ENCODE results near the gene RTEL1. TPM values are rescaled to one million over a fixed set of nuclear protein-coding genes. Genes with fewer than 3 reads are reported as not detected.
A peak's percentile ranks its signal among the peaks of the same experiment; 100 is the strongest.
"Not testable (repeated sequence)": the region's sequence is repeated elsewhere in the genome, so short reads cannot be mapped to it uniquely, and the experiment has no call there.

Gene RTEL1, protein sequence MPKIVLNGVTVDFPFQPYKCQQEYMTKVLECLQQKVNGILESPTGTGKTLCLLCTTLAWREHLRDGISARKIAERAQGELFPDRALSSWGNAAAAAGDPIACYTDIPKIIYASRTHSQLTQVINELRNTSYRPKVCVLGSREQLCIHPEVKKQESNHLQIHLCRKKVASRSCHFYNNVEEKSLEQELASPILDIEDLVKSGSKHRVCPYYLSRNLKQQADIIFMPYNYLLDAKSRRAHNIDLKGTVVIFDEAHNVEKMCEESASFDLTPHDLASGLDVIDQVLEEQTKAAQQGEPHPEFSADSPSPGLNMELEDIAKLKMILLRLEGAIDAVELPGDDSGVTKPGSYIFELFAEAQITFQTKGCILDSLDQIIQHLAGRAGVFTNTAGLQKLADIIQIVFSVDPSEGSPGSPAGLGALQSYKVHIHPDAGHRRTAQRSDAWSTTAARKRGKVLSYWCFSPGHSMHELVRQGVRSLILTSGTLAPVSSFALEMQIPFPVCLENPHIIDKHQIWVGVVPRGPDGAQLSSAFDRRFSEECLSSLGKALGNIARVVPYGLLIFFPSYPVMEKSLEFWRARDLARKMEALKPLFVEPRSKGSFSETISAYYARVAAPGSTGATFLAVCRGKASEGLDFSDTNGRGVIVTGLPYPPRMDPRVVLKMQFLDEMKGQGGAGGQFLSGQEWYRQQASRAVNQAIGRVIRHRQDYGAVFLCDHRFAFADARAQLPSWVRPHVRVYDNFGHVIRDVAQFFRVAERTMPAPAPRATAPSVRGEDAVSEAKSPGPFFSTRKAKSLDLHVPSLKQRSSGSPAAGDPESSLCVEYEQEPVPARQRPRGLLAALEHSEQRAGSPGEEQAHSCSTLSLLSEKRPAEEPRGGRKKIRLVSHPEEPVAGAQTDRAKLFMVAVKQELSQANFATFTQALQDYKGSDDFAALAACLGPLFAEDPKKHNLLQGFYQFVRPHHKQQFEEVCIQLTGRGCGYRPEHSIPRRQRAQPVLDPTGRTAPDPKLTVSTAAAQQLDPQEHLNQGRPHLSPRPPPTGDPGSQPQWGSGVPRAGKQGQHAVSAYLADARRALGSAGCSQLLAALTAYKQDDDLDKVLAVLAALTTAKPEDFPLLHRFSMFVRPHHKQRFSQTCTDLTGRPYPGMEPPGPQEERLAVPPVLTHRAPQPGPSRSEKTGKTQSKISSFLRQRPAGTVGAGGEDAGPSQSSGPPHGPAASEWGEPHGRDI (N-terminal part only)
- polyA plus RNA-seq (ENCODE audit: insufficient read length), result 19.8 TPM
- long read RNA-seq, donor 1, result 0 reads
- long read RNA-seq, donor 2, result 0 reads
- long read RNA-seq, donor 3, result 0 reads
- long read RNA-seq, donor 4, result 0 reads
- long read RNA-seq, donor 5, result 0 reads
- long read RNA-seq, donor 6, result 0 reads
- long read RNA-seq, donor 7, full-length matches to known transcripts, result 1 of 1 reads
- long read RNA-seq, donor 7, partial matches to known transcripts, result 0 of 1 reads
- long read RNA-seq, donor 7, other reads (novel, unspliced or antisense), result 0 of 1 reads
- long read RNA-seq, donor 8, result 0 reads

DNA sequence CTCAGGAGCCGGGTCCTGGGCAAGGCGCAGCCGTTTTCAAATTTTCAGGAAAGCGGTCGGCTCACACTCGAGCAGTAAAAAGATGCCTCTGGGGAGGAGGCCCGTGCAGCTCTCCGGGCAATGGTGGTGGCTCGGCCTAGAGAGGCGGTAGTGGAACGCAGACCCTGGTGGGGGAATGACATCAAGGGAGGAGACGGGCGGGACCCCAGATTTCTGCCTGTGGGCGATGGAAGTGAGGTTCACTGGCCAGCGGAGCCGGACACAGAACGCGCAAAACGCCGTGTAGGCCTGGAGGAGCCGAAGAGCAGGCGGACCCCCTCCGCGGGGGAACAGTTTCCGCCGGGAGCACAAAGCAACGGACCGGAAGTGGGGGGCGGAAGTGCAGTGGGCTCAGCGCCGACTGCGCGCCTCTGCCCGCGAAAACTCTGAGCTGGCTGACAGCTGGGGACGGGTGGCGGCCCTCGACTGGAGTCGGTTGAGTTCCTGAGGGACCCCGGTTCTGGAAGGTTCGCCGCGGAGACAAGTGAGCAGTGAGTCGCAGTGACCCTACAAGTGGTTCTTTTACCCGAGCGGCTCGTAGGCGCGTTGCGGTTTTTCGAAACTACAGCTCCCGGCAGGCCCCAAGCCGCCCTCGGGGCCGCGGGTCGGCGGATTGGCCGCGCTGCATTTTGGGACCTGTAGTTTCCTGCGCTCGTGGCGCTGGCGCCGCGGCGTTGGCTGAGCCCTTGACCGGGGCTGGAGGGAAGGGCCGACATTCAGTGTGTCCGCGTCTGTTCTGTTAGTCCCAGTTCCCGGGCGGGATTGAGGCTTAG lies at the start of gene RTEL1:
Gene RTEL1, plus strand, starts transcription at position 376 of the 812 bp plus-strand sequence. CDS start 1,091 bp downstream, outside the sequence.
- peak; percentile 92 for DNase-seq

DNA sequence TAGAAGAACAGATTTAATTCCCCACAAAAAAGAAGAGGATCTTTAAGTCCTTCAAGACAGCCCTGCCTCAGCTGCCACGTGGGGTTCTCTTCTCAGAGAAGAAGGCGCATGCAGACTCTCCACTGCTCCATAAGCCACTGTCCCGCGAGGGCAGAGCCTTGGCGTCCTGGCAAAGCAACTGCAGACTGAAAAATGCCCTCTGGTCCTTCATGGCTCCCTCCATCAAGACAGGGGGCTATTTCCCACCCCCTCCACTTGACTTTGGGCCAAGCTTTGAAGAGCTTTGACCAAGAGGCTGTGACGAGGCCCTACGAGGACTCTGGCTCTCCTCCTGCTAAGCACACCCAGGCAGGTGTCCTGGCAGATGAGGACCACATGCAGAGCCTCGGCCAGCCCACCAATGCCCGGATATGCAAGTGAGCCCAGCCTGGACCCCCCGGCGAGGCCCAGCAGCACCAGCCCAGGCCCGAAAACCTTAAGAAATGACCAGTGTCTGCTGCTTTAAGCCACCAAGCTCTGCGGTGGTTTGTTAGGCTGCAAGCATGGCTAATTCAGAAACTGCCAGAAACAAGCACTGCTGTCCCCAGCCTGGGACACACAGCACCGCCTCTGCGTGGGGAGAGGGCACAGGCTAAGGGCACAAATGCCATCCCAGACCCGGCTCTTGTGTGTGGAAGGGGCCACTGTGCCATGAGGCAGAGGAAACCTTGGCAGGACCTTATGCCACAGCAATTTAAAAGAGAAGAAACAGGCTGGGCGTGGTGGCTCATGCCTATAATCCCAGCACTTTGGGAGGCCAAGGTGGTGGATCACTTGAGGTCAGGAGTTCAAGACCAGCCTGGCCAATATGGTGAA lies 47.3 kb upstream of the RTEL1 start:
- no peak for DNase-seq

DNA sequence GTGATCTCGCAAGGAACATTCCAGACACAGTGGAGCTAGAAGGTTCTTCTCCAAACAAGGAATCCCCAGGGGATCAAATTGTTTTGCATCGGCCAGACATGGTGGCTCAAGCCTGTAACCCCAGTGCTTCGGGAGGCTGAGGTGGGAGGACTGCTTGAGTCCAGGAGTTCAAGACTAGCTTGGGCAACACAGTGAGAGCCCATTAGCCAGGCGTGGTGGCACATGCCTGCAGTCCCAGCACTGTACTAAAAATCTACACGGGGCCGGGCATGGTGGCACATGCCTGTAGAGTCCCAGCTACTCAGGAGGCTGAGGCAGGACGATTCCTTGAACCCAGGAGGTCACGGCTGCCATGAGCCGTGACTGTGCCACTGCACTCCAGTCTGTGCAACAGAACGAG lies 46.5 kb upstream of the RTEL1 start:
- DNase-seq, result no peak

DNA sequence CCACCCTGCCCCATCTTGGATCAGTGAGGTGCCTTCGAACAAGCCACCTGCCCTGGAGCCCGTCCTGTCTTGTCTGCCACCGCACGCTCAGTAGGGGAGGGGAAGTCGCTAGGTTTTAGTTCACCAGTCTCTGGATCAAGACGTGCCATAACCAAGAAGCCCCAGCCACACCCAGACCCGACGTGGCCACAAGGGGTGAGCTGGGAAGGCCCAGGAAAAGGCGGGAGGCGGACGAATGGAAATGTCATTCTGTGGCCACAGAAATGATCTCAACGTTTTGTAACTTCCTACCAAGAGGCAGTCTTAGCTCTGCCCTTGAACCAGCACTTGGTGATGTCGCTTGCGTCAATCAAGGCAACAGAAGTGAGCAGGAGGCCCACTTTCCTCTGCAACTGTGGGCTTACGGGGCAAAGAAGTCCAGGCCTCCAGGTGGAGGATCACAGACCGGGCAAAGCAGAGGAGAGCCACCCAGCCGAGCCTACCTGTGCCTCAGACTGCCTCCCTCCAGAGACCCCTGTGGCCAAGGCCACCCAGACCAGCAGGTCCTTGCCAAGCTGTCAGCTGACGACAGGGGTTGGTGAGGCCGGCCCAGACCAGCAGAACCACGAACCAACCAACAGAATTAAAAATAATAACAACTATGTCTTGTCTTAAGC lies 45.7 kb upstream of the RTEL1 start:
- no peak for DNase-seq

DNA sequence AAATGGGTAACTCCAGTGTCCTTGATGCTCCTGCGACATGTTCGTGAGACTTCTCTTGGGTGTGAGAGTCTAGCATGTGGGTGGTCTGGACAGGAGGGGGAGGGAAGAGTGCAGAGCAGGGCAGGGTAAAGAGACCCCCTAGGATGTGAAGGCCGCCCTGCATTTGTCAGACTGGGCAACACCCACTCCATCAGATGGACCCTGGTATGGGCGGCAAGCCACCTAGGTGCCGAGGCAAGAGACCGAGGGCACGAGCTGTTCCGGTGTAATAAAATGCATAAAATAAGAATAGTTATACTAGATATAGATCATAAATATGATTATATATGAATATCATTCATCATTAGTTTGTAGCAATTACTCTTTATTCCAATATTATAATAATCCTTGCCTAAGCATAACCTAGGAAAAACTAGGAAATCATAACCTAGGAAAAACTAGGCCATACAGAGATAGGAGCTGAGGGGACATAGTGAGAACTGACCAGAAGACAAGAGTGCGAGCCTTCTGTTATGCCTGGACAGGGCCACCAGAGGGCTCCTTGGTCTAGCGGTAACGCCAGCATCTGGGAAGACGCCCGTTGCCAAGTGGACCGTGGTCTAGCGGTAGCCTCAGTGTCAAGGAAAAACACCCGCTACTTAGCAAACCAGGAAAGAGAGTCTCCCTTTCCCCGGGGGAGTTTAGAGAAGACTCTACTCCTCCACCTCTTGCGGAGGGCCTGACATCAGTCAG lies 44.1 kb upstream of the RTEL1 start:
- DNase-seq, result not testable (repeated sequence)

DNA sequence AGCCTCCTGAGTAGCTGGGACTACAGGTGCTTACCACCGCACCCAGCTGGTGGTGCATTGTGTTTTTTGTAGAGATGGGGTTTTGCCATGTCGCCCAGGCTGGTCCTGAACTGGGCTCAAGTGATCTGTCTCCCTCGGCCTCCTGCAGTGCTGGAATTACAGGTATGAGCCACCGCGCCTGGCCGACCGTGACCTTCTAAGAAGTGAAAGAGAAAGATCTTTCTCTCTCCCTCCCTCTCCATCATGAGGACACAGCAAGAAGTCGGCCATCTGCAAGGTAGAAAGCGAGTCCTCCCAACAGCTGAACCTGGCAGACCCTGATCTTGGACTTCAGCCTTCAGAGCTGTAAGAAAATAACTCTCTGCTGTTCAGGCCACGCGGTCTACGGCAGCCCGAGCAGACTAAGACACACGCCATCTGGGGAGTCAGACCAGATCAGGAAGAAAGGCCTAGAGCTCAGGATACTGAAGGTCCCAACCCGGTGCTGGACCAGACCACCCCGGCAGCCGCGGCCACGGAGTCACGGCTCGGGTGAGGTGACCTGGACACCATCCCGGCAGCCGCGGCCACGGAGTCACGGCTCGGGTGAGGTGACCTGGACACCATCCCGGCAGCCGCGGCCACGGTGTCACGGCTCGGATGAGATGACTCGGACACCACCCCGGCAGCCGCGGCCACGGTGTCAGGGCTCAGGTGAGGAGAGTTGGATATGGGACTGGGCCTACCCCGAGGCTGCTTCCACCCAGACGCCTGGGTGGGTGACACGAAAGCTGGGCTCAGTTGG lies 40.8 kb upstream of the RTEL1 start:
- no peak for DNase-seq

DNA sequence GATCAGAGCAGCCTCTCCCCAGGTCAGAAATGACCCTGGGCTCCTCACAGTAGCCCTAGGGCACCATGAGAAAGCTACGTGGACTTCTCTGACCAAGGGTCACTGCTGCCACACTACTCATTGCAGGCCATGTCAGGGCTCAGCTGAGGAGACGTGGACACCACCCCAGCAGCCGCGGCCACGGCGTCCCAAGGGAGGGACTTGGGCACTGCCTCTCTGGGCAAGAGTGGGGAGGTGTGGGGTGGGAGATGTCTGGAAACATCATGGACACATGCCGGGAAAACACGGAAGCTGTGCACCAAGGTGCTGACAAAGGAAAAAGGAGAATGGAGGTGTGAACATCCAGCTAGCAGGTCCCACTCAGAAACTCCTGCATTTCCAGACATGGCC lies 40.2 kb upstream of the RTEL1 start:
- no peak for DNase-seq

DNA sequence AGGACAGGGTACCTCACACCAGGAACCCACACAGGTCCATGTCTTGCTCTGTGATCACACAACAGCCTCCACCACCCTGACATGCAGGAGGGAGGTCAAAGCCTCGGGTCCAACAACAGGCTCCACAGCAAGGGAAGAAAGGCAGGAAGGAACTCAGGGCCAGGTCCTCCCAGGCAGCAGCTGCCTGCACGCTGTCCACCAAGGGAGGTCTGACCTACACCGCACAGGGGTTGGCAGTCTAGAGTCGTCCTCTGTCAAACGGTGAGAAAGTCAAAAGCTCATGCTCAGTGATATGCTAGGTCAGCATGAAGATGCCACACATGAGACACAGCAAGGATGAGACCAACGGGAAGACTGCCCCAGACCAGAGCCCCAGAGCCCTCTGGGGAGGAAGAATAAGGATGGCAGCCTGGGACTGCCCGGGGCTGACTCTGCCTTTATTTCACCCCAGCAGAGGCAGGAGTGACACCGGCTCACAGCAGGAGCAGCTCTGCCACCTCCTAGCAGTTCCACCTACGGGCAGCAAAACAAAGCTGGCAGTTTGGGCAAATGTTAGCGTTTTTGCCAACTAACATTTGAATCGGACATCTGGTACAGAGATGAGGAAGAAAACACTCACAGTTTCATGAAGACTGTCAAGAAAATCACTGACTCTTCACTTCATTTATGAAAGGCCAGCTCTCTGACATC lies 39.7 kb upstream of the RTEL1 start:
- no peak for DNase-seq

DNA sequence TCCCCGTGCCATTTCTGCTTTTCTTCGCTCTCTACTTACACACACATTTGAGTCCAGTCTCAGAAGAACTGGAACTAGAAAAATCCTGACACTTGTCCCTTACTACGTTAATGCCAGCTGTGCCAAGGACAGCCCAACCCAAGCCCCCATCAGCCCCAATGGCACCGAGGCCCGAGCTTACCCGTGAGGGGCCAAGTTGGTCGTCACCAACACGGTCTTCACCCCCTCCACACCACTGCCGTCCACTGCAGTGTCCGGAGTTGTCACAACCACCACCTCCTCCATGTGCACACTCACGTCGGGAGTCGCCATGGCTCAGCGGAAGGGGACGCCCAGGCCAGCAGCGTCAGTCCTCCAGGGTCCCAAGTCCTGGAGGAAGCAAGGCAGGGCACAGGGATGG lies 39.0 kb upstream of the RTEL1 start:
- no peak for DNase-seq

DNA sequence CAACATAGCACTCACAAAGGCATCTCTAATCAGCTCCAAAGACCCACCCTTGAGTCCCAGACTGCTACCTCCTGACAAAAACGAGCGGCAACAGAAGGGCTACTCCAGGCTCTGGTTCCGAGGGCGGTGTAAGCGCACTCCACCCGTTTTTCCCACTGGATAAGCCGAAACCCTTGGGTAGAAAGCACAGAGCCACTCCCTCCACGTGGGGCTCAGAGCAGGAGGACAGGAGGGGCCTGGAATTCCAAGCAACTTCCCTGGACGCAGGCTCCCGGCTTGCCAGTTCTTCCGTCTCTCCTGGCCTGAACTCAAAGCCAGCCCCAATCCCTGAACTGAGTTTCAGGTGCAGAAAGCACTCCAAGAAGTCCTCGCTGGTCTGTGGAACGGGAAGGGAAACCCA lies 38.6 kb upstream of the RTEL1 start:
- DNase-seq, result no peak

DNA sequence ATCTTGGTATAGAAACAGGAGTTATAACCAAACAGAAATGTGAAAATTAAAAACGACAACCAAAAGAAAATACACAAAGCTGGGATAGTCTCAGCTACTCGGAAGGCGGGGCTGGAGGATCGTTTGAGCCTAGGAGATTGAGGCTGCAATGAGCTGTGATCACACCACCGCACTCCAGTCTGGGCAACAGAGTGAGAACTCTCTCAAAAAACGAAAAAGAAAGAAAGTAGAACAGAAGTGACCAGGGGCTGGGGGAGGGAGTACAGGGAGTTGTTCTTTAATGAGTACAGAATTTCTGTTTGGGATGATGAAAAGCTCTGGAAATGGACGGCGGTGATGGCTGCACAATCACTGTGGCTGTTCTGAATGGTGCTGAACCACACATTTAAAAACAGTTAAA lies 37.1 kb upstream of the RTEL1 start:
- no peak for DNase-seq

DNA sequence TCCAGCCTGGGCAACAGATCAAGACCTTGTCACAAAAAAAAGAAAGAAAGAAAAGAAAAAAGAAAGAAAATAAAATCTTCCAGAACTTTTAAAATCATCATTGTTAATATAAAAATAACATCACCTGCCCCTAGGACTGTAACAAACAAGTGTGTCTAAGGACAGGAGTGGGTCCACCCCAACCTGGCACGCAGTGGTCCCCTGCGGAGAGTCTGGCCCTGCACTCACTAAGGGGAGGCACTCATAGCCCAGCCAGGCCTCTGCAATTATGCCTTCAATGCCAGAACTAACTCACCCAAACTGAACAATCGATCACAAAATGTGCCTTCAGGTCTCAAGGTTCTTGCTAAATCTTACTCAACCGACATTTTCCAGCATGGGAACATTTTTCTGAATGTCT lies 36.0 kb upstream of the RTEL1 start:
- no peak for DNase-seq

DNA sequence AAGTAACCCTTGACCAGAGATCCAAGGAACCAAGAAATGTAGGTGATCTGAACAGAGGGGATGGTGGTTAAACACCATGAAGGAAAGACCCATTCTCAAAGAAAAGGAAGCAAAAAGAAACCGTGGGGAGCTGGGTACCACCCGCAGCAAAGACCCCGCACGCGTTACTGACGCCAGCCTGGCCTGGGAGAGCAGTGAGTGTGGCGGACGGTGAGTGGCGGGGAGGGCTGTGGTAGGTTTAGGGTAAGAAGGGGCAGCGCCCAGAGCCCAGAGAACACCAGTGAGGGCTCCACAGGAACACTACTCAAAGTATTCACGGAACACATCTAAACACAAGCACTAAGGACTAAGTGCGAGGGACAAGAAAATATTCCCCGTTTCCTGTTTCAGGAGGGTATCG lies 35.4 kb upstream of the RTEL1 start:
- DNase-seq, result no peak

DNA sequence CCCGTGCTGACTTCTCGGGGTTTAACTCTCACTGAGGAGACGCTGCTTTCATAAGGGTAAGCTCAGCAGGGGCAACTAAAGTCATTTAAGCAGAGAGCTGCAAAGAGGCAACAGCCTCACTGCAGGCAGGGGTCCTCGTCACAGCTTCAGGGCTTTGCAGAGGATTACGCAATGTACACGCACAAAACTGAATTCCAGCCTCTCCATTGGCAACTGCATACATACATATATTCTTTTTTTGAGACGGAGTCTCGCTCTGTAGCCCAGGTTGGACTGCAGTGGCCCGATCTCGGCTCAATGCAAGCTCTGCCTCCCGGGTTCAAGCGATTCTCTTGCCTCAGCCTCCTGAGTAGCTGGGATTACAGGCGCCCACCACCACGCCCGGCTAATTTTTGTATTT lies 33.6 kb upstream of the RTEL1 start:
- DNase-seq, result no peak

DNA sequence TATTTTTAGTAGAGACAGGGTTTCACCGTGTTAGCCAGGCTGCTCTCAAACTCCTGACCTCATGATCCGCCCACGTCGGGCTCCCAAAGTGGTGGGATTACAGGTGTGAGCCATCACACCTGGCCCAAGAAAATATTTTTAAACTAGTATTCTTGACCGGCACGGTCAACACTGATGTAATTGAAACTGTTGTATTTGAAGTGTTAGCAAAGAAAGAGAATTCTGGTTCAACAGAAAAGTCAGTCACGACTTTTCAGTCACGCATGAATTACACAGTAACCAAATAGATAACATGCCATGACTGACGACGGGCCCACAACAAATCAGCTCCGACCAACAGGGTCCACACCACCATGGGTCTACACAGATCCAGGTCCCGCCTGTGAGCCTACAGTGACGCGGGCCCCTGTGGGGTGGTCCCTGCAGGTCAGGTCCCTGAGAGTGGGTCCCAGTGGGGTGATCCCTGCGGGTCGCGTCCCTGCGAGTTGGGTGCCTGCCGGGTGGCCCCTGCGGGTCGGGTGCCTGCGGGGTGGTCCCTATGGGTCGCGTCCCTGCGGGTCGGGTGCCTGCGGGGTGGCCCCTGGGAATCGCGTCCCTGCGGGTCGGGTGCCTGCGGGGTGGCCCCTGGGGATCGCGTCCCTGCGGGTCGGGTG lies 32.2 kb upstream of the RTEL1 start:
- no peak for DNase-seq

DNA sequence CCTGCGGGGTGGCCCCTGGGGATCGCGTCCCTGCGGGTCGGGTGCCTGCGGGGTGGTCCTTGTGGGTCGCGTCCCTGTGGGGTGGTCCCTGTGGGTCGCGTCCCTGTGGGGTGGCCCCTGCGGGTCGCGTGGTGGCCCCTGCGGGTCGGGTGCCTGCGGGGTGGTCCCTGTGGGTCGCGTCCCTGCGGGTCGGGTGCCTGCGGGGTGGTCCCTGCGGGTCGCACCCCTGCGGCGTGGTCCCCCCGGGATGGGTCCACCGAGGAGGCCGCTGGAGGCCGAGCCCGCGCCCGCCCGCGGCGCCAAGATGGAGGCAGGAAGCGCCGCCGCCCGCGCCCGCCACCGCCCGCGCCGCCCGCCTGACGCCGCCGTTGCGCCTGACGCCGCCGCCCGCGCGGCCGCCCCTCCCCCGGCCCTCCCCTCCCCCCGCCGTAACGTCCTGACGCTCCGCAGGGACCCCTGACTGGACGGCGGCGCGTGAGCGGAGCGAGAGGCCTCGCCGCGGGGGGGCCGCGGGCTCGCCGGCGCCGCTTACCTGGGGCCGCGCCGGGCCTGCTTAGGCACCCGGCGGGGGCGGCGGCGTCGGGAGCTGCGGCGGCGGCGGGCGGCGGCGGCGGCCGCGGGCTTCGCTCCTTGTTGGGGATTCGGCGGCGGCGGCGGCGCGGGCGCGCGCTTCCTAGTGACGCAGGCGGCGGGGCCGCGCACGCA lies 31.5 kb upstream of the RTEL1 start, which contains the start of gene GMEB2:
Gene GMEB2, minus strand, starts transcription at position 678 of the 705 bp plus-strand sequence. CDS start 7,704 bp downstream, outside the sequence.
- peak; percentile 59 for DNase-seq
